ENCODE measurements around the gene MIF4GD. TPM values are rescaled to one million over a fixed set of nuclear protein-coding genes. Genes with fewer than 3 reads are reported as not detected.

The MIF4GD gene
- total RNA-seq, 1 experiment from 2014 or later = 18.2 TPM

GRCh38 chr17:75245011-75245410 is 26.0 kb downstream of the MIF4GD start:
- DNase-seq = no peak
- H3K27me3 ChIP-seq = no peaks in the 10 kb centered on the region
- no peaks in the 10 kb centered on the region for H3K9me3 ChIP-seq
- peaks cover 66% of the 10 kb centered on the region for H3K36me3 ChIP-seq
- H3K4me3 ChIP-seq = no peak overlapping the region

GRCh38 chr17:75244133-75244866 is 26.7 kb downstream of the MIF4GD start:
- Histone ChIP-seq H3K27me3 (no peaks in the 10 kb centered on the region), H3K36me3 (peaks cover 71% of the 10 kb centered on the region), H3K4me3 (no peak overlapping the region), H3K9me3 (no peaks in the 10 kb centered on the region)
- no peak for DNase-seq

- no peak for DNase-seq
- no peaks in the 10 kb centered on the region for H3K9me3 ChIP-seq
- H3K27me3 ChIP-seq = no peaks in the 10 kb centered on the region
- H3K36me3 ChIP-seq = peaks cover 84% of the 10 kb centered on the region
- no peak overlapping the region for H3K4me3 ChIP-seq
These were observed 28.5 kb downstream of the MIF4GD start for GRCh38 chr17:75242461-75243042.

DNA sequence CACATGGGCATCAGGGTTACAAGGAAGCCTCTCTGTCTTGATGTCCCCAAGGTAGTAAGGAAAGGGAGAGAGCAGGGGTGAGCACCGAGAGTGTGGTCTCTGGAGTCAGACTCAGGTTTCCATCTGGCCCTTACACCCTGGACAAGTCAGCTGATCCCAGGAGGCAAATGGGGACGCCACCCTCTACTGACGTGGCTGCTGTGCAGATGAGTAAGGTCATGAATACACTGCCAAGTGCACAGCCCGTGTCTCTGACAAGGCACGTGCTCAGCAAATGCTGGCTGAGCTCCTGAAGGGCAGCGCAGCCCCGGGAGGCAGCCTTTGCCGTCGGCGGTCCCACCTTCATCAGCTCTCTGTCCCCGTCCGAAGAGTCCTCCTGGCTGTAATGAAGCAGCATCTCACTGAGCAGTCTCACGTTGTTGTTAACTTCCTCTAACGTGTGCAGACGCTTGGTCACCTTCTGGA is 29.0 kb downstream of the MIF4GD start:
- peak; percentile 66 for DNase-seq
- no peak overlapping the region for H3K4me3 ChIP-seq
- H3K9me3 ChIP-seq = no peaks in the 10 kb centered on the region
- H3K36me3 ChIP-seq = peaks cover 89% of the 10 kb centered on the region
- H3K27me3 ChIP-seq = no peaks in the 10 kb centered on the region

DNA sequence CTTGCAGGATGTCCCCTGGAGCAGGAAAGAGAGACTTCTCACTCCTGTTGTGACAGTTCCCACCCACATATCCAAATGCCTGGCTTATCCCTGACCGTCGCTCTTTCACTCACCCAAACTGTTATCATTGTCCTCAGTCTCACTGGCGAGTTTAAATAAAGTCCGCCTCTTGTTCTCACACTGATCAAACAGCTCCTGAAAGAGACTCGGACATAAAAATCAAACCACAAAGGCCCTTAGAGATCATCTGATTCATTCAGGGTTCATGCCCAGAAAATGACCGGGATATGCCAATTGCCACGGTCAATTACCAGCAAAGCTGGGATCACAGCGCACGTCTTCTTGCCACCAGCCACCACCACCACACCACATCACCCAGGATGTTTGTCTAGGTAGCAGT is 29.5 kb downstream of the MIF4GD start:
- H3K9me3 ChIP-seq = no peaks in the 10 kb centered on the region
- peaks cover 88% of the 10 kb centered on the region for H3K36me3 ChIP-seq
- no peak overlapping the region for H3K4me3 ChIP-seq
- H3K27me3 ChIP-seq = no peaks in the 10 kb centered on the region
- no peak for DNase-seq

DNA sequence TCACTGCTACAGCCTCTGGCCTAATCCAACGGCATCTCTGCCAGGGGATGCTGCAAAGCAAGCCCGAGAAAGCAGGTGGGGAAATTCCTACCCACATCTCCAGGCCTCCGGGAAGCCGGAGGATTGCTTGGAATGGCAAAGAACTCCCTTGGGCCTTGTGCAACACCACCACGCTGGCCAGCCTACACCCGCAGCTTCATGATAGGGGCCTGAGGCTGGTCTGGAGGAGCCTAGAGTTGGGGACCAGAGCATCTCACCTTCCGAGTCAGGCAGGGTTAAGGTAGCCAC is 29.9 kb downstream of the MIF4GD start:
- DNase-seq = no peak
- H3K27me3 ChIP-seq = no peaks in the 10 kb centered on the region
- no peaks in the 10 kb centered on the region for H3K9me3 ChIP-seq
- H3K4me3 ChIP-seq = no peak overlapping the region
- peaks cover 88% of the 10 kb centered on the region for H3K36me3 ChIP-seq

DNA sequence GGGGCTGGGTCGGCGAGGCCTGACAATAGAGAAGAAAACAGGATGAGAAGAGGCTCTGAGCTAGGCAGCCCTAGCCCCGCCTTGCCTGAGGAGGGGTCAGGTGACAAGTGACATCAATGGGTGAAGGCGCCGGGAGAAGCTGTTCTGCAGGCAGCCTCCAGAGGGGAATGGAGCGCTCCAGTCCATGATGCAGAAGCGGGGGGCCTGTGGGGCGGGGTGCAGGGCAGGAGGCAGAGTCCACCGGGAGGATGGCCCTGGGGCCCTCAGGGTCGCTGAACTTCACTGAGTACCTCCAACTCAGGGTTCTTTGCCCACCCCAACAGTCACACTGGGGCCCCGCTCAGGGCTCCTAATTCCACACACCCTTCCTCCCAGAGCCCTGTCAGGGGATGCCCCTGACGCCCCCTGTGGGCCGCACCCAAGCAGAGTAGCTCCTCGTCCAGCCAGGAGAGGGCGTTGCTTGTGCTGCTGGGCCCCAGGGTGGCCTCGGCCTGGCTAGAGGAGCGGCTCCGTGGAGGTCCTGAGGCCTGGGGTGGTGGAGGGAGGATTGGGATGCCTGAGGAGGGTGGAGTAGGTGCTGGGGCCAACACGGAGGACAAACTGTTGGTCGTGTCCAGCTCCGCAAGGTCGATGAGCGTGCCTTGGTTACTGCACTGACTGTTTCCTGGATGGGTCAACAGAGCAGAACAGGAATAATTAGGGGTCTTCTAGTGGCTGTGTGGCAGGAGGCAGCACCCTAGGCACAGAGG is 30.5 kb downstream of the MIF4GD start:
- Histone ChIP-seq H3K36me3 (peaks cover 86% of the 10 kb centered on the region), H3K27me3 (no peaks in the 10 kb centered on the region), H3K9me3 (no peaks in the 10 kb centered on the region), H3K4me3 (no peak overlapping the region)
- peak; percentile 31 for DNase-seq

DNA sequence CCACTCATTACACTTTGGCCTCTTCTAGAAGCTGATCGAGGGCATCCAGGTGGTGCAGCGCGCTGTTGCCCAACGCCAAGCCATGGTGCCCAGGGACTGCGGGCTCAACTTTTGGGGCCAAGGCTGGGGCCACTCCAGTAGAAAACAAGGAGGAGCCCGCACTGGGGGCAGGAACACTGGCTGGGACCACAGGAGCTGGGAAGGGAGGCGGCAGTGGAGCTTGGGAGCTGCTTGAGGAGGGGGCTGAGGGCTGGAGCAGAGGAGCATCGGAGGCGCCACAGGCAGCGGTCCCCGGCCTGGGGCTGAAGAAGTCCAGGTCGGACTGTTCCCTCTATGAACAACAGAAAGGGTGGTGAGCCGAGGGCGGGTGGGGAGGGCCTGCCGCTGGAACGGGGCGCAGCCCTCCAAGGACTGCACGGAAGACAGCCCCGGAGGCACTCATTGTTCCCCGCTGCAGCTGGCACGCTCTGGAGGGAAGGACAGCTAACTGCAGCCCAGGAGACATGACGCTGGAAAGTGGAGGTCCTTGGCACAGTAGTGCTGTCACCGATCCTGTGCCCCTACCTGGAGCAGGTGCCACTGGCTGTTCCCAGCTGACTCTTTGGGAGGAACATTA is 31.1 kb downstream of the MIF4GD start:
- peaks cover 89% of the 10 kb centered on the region for H3K36me3 ChIP-seq
- DNase-seq = no peak

DNA sequence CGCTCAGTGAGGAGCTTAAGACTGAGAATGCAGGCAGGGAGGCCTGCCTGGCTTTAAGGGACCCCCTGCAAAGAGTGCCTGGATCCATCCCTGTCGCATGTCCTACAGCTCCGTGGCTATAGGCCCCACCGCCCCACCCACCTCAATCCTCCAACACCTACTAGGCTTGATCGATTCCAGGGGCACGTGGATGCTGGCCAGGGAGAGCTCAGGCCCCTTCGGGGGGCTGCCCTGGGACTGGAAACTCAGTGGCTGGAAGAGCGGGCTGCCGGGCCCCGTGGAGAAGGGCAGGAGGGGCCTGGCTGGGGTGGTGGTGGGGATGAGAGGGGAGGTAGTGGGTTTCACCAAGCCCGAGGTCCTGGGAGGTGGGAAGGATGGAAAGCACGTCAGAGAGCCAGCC is 31.8 kb downstream of the MIF4GD start:
- no peak overlapping the region for H3K4me3 ChIP-seq
- H3K36me3 ChIP-seq = peaks cover 89% of the 10 kb centered on the region
- no peaks in the 10 kb centered on the region for H3K27me3 ChIP-seq
- no peak for DNase-seq
- H3K9me3 ChIP-seq = no peaks in the 10 kb centered on the region

More for the DNA sequence above, 31.1 kb downstream of the MIF4GD start:
- H3K4me3 ChIP-seq = no peak overlapping the region
- H3K27me3 ChIP-seq = no peaks in the 10 kb centered on the region
- no peaks in the 10 kb centered on the region for H3K9me3 ChIP-seq

DNA sequence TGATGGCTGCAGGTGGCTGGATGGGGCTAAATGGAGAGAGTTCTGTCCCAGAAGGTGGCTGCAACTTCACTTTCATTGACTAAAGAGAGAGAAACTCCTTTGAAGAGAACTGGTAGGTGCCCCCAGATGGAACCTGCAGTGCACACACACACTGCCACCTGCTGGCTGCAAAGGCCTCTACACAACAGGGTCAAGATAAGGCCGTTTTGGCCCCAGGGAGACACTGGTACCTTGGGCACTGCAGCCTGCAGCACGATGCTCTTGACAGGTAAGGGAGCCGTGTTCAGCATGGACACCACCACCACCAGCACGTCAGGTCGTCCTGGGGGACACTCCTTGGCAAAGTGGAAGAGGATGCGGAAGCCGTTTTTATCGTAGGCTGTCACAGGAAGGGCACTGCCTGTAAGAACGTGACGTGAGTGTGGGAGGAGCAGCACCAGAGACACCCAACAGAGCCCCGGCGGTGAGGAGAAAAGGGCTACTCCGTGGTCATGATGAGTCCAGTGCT is 32.3 kb downstream of the MIF4GD start:
- H3K9me3 ChIP-seq = no peaks in the 10 kb centered on the region
- H3K36me3 ChIP-seq = peaks cover 88% of the 10 kb centered on the region
- no peak overlapping the region for H3K4me3 ChIP-seq
- peak; percentile 58 for DNase-seq
- no peaks in the 10 kb centered on the region for H3K27me3 ChIP-seq

DNA sequence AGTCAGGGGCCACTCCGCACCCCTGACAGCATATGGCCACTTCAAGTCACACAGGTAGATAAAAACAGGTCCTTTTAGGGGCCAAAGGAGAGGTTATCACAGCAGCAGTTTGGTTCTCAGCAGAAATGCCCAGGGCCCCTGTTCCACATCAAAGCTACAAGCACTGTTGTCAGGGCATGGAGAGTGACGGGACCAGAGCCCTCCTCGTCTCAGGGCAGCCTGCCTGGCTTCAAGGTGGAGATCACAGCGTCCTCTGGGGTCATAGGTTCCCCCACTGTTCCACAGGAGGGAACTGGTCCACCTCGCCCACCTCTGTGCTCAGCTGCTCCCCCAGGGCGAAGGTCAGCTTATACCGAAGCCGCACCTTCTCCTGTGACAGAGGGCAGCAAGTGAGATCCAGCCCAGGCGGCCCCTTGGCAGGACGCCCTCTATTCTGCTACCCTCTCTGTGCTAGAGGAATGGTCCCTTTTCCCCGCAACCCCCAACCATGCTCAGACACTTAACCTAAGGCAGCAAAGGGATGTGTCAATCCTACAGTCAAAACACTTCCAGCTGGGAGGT is 32.9 kb downstream of the MIF4GD start:
- Histone ChIP-seq H3K36me3 (peaks cover 86% of the 10 kb centered on the region), H3K4me3 (no peak overlapping the region), H3K27me3 (no peaks in the 10 kb centered on the region), H3K9me3 (no peaks in the 10 kb centered on the region)
- no peak for DNase-seq

DNA sequence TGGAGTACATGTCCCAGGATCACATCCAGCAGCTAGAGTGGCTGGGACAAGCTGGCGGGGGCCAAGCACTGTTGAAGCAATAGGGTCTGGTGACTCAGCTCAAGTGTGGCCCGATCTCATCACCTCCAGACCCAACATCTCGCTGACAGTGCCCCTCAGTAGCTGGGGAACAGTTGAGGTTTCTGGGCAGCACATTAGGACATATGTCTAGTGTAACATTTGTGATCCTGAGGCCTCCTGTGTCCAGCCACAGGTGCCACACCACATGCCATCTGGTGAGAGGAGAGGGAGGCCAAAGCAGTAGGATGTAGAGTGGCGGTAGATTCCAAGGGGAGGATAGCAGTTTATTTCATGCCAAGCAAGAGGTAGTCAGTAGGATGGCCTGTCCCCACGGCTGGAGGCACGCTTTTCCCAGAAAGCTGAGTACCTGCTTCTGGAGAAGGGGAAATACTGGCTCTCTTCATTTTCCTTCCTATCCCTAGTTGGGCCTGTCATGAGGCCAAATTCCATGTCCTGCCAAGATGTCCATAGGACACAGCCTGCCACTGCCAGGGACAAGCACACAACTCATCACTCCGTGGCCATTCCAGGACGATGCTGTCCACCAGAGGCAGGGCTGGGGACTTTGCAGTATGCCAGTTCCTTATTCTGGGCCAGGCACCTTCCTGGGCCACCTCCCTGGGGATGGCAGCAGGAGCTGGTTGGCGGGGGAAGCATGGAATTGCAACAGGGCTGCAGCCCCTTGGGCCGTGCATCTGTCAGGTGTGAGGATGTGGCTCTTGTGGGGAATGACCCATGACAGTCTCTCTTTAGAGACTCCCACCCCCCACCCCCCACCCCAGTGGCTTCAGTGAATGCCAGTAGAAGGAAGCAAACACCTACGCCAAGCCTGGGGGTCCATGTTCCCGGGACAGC is 33.7 kb downstream of the MIF4GD start:
- peaks cover 86% of the 10 kb centered on the region for H3K36me3 ChIP-seq
- no peak for DNase-seq

GRCh38 chr17:75232786-75233185 is 38.2 kb downstream of the MIF4GD start:
- Histone ChIP-seq H3K4me3 (no peak overlapping the region), H3K27me3 (no peaks in the 10 kb centered on the region), H3K9me3 (no peaks in the 10 kb centered on the region), H3K36me3 (peaks cover 84% of the 10 kb centered on the region)
- DNase-seq = no peak

More for the DNA sequence above, 33.7 kb downstream of the MIF4GD start:
- Histone ChIP-seq H3K9me3 (no peaks in the 10 kb centered on the region), H3K27me3 (no peaks in the 10 kb centered on the region), H3K4me3 (no peak overlapping the region)

- Histone ChIP-seq H3K4me3 (no peak overlapping the region), H3K36me3 (peaks cover 80% of the 10 kb centered on the region), H3K9me3 (no peaks in the 10 kb centered on the region), H3K27me3 (no peaks in the 10 kb centered on the region)
- no peak for DNase-seq
These were observed 39.1 kb downstream of the MIF4GD start for GRCh38 chr17:75231741-75232464.

DNA sequence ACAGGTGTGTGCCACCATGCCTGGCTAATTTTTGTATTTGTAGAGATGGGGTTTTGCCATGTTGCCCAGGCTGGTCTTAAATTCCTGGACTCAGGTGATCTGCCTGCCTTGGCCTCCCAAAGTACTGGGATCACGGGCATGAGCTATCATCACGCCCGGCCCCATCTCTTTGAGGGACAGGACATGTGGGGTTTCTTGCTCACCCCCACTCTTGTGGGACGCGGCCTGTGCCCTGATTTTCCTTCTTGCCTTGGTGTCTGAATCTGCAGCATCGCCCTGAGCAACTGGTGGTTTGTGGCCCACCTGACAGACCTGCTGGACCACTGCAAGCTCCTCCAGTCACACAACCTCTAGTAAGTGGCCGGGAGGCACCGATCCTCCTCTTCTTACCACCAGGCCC is 40.0 kb downstream of the MIF4GD start:
- H3K36me3 ChIP-seq = peaks cover 81% of the 10 kb centered on the region
- no peak overlapping the region for H3K4me3 ChIP-seq
- no peaks in the 10 kb centered on the region for H3K27me3 ChIP-seq

More for the DNA sequence above, 40.0 kb downstream of the MIF4GD start:
- no peak for DNase-seq
- no peaks in the 10 kb centered on the region for H3K9me3 ChIP-seq

All from MG63 (cell line).